HG02763 (cell line): Measurements from ENCODE around the gene NET1.
"Not testable (repeated sequence)": the region's sequence is repeated elsewhere in the genome, so short reads cannot be mapped to it uniquely, and the experiment has no call there.

Source experiments
- ATAC-seq: cut with Tn5 transposase; IDR thresholded peaks from one replicate; pipeline ENCODE4 v1.9.1; 2021; ENCODE audit warnings: mild to moderate bottlenecking, moderate library complexity; ENCODE audit not compliant: unreplicated experiment

The NET1 gene

GRCh38 chr10:5461914-5462840 is 49.8 kb downstream of the NET1 start:
- ATAC-seq: no peak

GRCh38 chr10:5462841-5463293 is 50.5 kb downstream of the NET1 start:
- no peak for ATAC-seq

- no peak for ATAC-seq
Measured at GRCh38 chr10:5464546-5464945, 52.2 kb downstream of the NET1 start.

- ATAC-seq: no peak
Measured at GRCh38 chr10:5465976-5466450, 53.7 kb downstream of the NET1 start.

GRCh38 chr10:5466451-5467206 is 54.3 kb downstream of the NET1 start:
- no peak for ATAC-seq

GRCh38 chr10:5467207-5467535 is 54.8 kb downstream of the NET1 start:
- no peak for ATAC-seq

- ATAC-seq: no peak
Measured at GRCh38 chr10:5467634-5468255, 55.4 kb downstream of the NET1 start.

- ATAC-seq: no peak
Measured at GRCh38 chr10:5468262-5469106, 56.1 kb downstream of the NET1 start.

GRCh38 chr10:5469353-5470061 is 57.1 kb downstream of the NET1 start:
- ATAC-seq: no peak

- no peak for ATAC-seq
Measured at GRCh38 chr10:5470062-5470751, 57.9 kb downstream of the NET1 start.

GRCh38 chr10:5474642-5475041 is 62.3 kb downstream of the NET1 start:
- ATAC-seq: not testable (repeated sequence)

GRCh38 chr10:5475088-5475487 is 62.7 kb downstream of the NET1 start:
- ATAC-seq: not testable (repeated sequence)

- not testable (repeated sequence) for ATAC-seq
Measured at GRCh38 chr10:5475974-5476807, 63.8 kb downstream of the NET1 start.

- ATAC-seq: no peak
Measured at GRCh38 chr10:5476918-5477525, 64.7 kb downstream of the NET1 start.

GRCh38 chr10:5477948-5478693 is 65.8 kb downstream of the NET1 start:
- ATAC-seq: no peak

- no peak for ATAC-seq
Measured at GRCh38 chr10:5478694-5479305, 66.4 kb downstream of the NET1 start.
